ENCODE data around the gene FBXO10. TPM values are rescaled to one million over a fixed set of nuclear protein-coding genes. Genes with fewer than 3 reads are reported as not detected.
A peak's percentile ranks its signal among the peaks of the same experiment; 100 is the strongest.

Gene FBXO10
- total RNA-seq, 1 donor from 2014 or later, result 22.0 TPM

DNA sequence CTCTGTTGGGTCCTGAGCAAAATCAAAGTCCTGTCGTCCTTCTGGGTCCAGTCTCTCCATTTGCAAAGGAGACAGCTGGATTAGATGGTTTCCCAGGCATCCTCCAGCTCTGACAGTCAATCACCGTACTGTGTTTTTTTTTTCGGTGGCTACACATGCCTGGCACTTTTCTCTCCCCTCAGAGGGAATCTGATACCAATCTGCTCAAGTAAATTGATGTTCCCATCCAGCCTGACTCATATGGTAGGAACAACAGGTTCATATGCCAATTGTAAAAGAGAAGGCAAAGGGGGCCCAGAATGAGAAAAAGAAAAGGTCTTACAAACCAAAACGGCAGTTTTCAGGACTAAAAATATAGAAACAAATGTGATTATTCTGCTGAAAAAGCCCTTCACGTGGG is 1.2 kb downstream of the FBXO10 start:
- Mint-ChIP-seq H3K36me3 (ENCODE audit: insufficient read depth) (no peaks in the 10 kb centered on the region), H3K4me3 (ENCODE audit: low read depth) (peak overlapping the region; percentile 86), H3K4me1 (ENCODE audit: low read depth) (peaks cover 16% of the 10 kb centered on the region), H3K9me3 (ENCODE audit: low read depth) (no peaks in the 10 kb centered on the region), H3K27ac (peak overlapping the region; percentile 86), H3K27me3 (no peaks in the 10 kb centered on the region)
- no peak for DNase-seq (ENCODE audit: low spot score, unreplicated experiment)
- TF ChIP-seq, protein P1, sequence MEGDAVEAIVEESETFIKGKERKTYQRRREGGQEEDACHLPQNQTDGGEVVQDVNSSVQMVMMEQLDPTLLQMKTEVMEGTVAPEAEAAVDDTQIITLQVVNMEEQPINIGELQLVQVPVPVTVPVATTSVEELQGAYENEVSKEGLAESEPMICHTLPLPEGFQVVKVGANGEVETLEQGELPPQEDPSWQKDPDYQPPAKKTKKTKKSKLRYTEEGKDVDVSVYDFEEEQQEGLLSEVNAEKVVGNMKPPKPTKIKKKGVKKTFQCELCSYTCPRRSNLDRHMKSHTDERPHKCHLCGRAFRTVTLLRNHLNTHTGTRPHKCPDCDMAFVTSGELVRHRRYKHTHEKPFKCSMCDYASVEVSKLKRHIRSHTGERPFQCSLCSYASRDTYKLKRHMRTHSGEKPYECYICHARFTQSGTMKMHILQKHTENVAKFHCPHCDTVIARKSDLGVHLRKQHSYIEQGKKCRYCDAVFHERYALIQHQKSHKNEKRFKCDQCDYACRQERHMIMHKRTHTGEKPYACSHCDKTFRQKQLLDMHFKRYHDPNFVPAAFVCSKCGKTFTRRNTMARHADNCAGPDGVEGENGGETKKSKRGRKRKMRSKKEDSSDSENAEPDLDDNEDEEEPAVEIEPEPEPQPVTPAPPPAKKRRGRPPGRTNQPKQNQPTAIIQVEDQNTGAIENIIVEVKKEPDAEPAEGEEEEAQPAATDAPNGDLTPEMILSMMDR (IDR thresholded peaks at IDR 0.05; ENCODE audit: unreplicated experiment), result no peak

DNA sequence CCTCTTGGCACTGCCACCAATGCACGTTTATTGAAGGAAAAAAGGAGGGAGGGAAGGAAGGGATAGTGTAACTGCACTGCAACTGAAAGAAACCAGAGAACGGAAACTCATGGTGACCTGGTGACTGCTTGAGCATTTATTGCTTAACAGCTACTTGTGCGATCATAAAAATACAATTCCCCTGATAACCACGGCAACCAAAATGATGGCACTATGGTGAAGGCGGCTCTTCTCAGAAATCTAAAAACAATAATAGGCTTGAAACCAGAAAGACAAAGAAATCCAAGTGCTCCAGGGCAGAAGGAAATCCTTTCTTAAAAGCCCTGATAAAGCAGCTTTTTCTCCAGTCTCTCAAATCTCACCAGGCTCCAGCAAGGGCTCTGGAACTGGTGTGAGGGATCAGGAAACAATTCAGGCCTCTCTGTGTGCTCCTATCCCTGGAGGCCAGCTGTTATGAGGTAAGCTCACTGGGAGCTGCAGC is 1.9 kb downstream of the FBXO10 start:
- H3K27ac Mint-ChIP-seq, result peak overlapping the region; percentile 53
- DNase-seq (ENCODE audit: low spot score, unreplicated experiment), result no peak
- H3K27me3 Mint-ChIP-seq, result no peaks in the 10 kb centered on the region
- no peaks in the 10 kb centered on the region for H3K9me3 Mint-ChIP-seq (ENCODE audit: low read depth)
- peak overlapping the region; percentile 19 for H3K4me3 Mint-ChIP-seq (ENCODE audit: low read depth)
- peaks cover 16% of the 10 kb centered on the region for H3K4me1 Mint-ChIP-seq (ENCODE audit: low read depth)
- TF ChIP-seq, protein P1 (IDR thresholded peaks at IDR 0.05; ENCODE audit: unreplicated experiment), result no peak
- H3K36me3 Mint-ChIP-seq (ENCODE audit: insufficient read depth), result no peaks in the 10 kb centered on the region

DNA sequence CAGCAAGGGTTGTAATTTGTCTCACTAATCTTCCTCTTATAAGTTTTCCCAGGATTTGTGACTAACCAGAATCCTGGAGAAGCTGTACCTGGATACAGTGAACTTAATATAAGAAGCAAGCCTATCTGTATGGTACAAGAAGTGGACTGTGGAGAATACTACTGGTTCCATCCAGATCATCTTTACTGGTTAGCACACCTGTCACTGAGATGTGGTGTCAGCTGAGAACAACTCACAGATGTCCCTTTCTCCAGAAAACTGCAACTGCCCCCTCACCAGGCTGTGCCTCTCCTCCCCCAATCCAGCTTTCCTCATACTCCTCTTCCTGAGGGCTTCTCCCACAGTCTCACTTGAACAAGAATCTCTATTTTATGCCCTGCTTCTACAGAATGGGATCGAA is 4.9 kb downstream of the FBXO10 start:
- Mint-ChIP-seq H3K27ac (no peak overlapping the region), H3K9me3 (ENCODE audit: low read depth) (no peaks in the 10 kb centered on the region), H3K27me3 (no peaks in the 10 kb centered on the region), H3K4me3 (ENCODE audit: low read depth) (no peak overlapping the region), H3K4me1 (ENCODE audit: low read depth) (peaks cover 11% of the 10 kb centered on the region), H3K36me3 (ENCODE audit: insufficient read depth) (peaks cover 2% of the 10 kb centered on the region)
- TF ChIP-seq, protein P1 (IDR thresholded peaks at IDR 0.05; ENCODE audit: unreplicated experiment), result no peak
- DNase-seq (ENCODE audit: low spot score, unreplicated experiment), result no peak

DNA sequence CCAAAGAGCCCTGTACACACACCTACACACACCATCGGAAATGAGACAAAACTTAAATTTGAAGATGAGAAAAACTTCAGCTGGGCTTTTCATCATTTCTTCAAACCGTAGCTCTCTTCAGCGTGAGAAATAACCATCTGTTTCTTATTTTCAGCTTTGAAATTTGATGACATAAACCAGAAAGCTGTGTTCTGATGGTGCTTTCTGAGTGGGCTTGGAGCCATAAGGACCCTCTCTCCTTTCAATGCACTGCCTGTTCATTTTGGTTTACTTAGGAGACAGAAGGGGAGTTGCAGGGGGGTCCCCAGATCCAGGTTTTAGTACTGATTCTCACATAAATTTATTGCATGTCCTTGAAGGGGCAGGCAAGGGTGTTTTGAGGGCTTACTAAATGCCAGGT is 9.5 kb downstream of the FBXO10 start:
- H3K36me3 Mint-ChIP-seq (ENCODE audit: insufficient read depth), result peaks cover 23% of the 10 kb centered on the region
- TF ChIP-seq, protein P1 (IDR thresholded peaks at IDR 0.05; ENCODE audit: unreplicated experiment), result no peak
- H3K4me1 Mint-ChIP-seq (ENCODE audit: low read depth), result no peaks in the 10 kb centered on the region
- DNase-seq (ENCODE audit: low spot score, unreplicated experiment), result no peak
- peaks cover 11% of the 10 kb centered on the region for H3K9me3 Mint-ChIP-seq (ENCODE audit: low read depth)
- H3K27me3 Mint-ChIP-seq, result no peaks in the 10 kb centered on the region
- no peak overlapping the region for H3K4me3 Mint-ChIP-seq (ENCODE audit: low read depth)
- no peak overlapping the region for H3K27ac Mint-ChIP-seq

DNA sequence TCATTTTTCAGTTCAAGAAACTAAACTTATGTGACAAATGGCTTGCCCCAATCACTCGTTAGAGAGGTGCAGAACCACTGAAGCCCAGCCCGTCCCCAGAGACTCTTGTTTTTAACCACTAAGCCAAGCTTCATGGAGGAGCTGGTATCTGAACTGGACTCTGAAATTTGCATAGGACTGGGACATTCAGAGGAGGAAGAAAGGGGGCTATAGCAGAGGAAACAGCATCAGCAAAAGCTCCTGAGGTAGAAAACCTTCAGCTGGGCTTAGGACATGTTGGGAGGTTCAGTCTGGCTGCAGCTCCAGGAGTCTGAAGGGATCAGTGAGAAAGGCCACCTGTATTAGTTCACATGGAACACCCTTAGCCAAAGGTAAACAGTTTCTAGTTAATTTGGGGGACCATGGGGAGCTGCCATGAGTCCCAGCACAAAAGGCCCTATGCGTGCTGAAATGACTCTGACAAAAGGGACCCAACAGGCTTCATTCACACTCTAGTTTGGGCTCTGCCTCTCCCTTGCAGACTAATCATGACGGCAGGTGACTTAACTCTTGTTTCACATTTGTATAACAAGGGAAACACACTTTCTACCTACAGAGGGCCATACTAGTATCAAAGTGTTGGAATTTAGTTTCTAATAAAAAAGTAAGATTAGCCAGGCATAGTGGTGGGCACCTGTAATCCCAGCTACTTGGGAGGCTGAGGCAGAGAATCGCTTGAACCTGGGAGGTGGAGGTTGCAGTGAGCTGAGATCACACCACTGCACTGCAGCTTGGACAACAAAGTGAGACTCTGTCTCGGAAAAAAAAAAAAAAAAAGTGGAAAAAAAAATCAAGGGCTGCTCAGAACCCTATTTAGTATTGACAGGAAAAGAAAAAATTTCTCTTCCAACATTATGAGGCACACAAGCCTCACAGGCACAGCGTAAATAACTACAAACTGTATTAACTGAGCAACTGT is 10.2 kb downstream of the FBXO10 start:
- H3K36me3 Mint-ChIP-seq (ENCODE audit: insufficient read depth), result peaks cover 23% of the 10 kb centered on the region
- H3K4me3 Mint-ChIP-seq (ENCODE audit: low read depth), result no peak overlapping the region
- peak overlapping the region; percentile 49 for H3K27ac Mint-ChIP-seq
- peaks cover 11% of the 10 kb centered on the region for H3K9me3 Mint-ChIP-seq (ENCODE audit: low read depth)
- DNase-seq (ENCODE audit: low spot score, unreplicated experiment), result no peak
- TF ChIP-seq, protein P1 (IDR thresholded peaks at IDR 0.05; ENCODE audit: unreplicated experiment), result no peak
- H3K4me1 Mint-ChIP-seq (ENCODE audit: low read depth), result no peaks in the 10 kb centered on the region
- H3K27me3 Mint-ChIP-seq, result no peaks in the 10 kb centered on the region

All from progenitor cell of endocrine pancreas (in vitro differentiated cells).